CD4-positive, alpha-beta T cell treated with Interleukin-4 for 4 hours (primary cell): ENCODE measurements around the gene UBTF.

Source experiments
- DNase-seq: peaks from one replicate; pipeline ENCODE4 v3.0.0-alpha.2; 2020

The UBTF gene

DNA sequence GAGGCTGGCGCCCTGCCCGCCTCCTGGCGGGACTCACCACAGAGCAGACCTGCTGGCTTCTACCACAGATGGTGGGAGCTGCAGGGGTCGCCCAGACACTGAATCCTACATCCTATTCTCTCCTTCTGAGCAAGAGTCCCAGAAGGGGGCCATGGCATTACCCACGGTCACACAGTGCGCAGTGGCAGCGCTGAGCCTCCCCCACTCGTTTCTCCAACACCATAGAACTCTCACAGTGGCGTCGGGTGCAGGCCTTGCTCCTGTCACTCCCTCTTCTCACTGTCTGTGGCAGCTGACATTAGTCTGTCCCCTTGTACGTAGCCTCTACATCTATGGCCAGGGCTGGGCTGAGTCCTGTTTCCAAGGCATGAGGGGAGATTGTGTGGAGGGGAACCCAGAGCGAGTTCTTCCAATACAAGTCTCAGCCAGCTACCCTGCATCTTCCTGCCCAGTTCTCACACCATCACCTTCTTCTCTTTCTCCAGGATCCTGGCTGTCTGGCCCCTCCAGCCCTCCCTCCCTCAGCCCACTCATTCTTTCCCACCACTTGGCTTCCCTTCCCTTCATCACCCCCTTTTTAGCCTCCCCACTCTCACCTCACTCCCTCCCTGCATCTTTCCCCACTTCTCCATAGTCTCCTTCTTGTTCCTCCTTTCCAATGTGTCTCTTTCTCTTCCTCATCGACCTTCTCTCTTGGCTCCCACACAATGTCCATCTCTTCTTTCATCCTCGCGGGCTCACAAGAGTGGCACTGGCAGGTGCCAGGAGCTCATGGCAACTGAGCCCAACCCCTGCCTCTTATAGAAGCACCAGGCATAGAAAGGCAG lies 5.9 kb downstream of the UBTF start:
- no peak for DNase-seq

DNA sequence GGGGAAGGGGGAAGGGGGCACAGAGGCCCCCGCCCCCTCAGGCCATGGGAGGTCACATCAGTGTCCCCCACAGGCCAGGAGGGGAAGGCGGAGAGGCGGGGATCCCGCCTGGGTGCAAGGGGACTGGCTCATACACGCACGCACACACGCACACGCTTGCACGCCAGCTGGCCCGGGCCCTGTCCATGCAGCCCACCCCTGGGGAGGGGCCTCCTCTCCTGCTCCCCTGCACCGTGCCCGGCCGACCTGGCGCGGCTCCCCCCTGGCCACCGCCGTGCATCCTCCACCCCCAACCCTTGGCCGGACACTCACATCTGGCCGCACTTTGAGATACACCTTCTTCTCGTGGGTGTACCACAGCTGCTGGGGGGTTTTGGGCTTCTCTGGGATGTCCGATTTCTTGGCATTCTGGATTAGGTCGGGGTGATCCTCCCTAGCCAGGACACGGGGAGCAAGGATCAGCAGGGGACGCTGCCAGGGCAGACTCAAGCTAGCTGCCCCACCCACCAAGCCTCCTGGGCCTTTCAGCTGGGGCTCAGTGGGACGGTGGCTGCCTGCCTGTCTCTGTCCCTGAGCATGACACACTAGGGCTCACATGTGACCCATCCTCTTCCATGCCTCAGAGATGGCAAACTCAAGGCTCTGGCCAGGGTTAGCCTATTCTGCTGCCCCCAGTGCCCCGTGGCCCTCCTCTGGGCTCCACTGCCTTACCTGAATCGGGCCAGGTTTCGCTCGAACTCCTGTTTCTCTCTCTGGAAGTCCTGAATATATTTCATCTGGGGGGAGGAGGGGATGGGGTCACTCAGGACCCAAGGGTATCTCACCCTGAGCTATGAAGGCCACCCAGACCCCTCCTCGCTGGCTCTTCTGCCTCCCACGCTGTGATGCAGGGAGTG lies 6.7 kb downstream of the UBTF start:
- no peak for DNase-seq

DNA sequence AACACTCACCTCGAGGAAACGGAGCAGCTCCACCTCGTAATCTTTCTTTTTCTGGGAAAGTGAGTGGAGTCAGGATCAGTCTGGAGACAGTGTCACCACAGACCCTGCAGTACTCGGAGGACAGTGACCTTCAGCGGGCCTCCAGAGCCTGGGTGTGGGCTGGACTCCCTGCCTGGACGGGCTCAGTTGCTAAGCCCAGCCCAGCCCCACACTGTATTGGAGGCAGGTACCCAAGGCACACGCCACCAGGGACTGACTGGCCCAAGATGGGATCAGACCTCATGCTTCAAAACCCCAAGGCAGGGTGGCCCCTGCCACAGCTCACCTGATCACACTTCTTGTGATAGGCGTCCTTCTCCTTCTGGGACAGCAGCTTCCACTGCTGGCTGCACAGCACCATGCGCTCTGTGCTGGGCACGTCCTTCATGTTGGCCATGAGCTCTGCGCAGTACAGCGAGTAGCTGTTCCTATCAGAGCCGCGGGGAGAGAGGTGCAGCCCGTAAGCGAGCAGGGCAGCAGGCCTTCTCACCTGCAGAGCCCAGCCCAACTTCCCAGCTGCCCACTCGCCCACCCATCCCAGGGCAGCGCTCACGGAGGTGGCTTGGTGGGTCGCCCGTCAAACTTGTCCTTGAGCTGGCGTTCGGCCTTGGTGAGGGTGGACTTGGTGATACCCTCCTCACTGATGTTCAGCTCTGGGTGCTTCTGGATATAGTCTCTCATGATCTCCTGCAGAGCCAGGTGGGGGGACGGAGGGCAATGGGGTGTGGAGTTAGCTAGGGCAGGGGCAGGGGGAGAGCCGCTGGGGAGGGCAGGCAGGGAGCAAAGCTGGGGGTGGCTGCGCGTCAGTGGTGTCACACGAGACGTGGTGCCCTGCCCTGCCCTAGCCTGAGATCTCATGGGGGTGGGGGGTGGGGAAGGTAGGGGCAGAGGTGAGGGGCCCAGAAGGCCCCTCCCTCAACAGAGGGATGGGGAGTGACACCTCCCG lies 7.9 kb downstream of the UBTF start:
- DNase-seq = no peak

DNA sequence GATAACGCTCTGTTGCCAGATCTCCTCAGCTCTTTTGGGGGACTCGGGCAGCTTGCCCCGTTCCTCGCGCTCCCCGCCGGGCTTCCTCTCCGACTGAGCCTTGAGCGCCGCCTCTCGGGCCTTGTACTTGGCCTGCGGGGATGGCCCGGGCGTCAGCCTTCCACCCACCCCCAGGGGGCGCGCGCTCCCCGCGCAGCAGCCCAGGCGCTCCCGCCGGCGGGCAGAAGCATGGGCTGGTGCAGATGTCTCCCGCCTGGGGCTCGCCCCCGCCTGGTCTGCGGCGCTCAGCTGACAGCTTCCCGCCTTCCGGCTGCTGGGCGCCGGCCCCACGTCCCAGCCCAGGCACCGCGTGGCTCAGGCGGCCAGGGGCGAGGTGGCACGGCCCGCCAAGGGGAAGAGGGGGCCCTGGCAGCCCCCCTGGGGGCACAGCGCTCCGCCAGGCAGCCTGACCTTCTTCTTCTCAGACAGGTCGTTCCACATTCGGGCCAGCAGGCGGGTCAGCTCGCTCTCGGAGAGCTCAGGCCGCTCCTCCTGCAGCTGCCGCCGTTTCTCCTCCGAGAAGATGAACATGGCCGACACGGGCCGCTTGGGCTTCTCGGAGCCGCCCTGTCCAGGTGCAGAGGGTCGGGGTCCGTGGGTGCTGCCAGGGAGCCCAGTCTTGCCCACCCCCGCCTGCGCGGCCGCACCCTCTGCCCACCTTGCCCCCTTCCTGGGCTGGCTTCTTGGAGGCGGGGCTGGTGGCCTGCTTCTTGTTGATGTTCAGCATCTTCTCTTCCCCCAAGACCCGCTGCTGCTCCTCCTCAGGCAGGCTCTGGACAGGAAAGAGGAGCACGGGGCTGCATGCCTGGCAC lies 8.9 kb downstream of the UBTF start:
- peak; percentile 88 for DNase-seq

DNA sequence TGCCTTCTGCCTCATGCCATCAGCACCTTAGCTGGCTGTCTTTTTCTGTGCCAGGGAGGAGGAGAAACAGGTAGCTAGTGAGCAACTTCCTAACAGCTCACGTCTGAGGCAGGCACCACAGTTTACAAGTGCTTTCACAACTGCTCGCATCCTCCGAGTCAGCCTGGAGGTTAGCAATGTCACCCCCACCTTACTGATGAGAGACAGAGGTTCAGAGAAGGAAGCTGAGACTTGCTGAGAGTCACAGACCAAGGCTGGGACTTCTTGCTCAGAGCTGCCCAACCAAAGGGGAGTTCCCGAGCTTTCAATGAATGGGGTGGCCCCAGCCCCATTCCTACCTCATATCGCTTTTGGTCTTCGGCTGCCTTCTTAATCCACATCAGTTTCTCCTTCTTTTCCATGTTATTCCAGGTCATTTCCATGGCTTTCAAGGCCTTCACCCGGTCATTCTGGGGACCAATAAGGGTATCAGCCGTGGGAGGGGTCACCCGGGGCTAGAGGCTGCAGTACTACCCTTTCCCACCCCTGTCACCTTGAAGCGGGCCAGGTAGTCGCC lies 9.6 kb downstream of the UBTF start:
- DNase-seq = no peak

DNA sequence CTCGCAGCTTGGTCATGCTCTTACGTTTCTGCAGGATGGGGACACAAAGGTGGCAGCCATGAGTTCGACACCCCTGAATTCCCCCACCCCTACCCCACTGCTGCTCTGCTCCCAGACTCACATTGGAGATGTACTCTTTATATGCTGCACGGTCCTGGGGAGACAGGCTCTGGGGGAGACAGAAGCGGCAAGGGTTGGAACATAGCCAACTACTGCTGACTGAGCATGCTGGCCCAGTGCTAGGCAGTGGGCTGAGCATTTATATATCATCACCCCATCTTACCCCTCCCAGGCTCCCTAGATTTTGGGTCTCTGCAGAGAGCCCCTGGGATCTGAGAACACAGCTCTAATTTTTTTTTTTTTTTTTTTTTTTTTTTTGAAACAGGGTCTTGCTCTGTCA lies 11.7 kb downstream of the UBTF start:
- no peak for DNase-seq

DNA sequence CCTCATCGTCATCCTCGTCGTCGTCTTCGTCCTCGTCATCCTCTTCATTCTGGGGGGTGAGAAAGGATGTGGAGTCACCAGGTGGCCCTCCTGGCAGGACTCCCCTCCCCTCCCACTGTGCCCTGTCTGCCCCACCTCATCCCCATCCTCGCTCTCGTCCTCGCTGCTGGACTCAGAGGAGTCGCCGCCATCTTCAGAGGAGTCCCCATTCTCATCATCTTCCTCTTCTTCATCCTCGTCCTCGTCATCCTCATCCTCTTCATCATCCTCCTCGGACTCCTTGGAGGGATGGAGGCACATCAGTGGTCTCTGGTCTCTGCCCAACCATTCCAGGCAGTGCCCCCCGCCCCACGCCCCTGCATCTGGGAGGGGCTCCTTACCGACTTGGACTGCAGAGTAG lies 12.2 kb downstream of the UBTF start:
- no peak for DNase-seq

DNA sequence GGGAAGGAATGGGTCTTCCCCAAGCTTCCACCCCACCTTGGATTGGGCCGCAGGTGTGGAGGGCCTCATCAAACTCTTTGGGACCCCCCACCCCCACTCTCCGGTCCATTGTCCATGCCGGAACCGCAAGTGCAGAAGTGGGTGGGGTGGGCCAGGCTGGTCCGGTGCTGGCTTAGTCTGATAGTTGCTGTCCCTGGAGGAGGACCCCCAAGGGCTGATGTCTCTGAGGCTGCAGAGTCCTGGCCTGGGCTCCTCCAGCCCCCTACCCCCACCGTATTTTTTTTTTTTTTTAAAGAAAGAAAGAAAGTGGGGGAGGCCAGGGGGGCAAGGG lies 12.7 kb downstream of the UBTF start:
- no peak for DNase-seq

DNA sequence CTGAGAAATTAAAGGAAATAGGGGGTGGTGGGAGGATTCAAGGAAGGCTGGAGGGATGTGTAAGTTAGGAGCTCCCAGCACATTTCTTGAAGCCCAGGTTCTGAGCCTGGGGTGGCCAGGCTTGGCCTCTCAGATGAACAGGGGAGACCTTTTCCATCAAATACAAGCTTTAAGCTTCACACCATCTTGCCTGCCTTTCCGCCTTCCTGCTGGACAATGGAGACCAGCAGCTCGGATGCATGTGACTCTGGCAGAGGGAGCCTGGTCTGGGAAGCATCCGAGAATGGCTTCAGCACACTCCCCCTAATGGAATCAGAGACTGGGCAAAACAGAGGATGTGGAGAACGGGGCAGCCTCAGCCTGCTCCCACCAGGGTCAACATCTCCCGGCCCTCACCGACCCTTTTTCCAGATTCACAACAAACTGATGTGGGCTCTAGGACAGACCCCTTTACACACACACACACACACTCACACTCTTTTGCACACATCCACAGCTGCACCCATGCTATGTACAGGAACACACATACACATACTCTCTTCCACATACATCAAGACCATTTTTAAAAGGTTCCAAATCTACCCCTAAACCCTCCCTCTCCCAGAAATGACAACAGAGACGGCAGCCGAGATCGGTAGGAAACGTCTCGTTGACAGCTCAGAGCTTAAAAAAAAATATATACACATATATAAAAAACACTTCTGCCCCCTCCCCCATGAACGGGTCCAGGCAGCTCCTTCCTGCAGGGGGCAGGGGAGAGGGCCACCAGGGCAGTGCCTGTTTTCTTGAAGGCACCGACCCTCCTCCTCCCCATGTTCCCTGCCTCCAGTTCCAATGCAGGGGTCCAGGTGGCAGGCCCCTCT lies 13.3 kb downstream of the UBTF start:
- no peak for DNase-seq

DNA sequence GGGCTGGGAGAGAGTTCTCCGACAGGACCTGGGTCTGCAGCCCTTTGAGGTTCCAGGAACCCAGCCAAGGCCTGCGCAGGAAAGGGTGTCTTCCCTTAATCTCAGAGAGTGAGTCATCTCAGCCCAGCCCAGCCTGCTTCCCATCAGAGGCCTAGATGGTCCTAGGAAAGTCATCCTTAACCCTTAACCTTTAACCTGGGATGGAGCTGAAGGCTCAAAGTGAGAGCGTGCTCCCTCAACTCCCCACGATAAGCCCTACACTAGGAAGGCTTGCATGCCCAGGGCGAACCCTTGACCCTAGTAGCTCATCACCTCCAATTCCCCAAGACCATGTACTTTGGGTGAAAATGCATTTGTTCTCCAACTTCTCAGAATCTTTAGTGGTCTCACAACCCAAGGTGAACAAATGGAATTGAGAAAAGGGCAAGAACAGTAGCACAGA lies 15.0 kb downstream of the UBTF start:
- DNase-seq = no peak

DNA sequence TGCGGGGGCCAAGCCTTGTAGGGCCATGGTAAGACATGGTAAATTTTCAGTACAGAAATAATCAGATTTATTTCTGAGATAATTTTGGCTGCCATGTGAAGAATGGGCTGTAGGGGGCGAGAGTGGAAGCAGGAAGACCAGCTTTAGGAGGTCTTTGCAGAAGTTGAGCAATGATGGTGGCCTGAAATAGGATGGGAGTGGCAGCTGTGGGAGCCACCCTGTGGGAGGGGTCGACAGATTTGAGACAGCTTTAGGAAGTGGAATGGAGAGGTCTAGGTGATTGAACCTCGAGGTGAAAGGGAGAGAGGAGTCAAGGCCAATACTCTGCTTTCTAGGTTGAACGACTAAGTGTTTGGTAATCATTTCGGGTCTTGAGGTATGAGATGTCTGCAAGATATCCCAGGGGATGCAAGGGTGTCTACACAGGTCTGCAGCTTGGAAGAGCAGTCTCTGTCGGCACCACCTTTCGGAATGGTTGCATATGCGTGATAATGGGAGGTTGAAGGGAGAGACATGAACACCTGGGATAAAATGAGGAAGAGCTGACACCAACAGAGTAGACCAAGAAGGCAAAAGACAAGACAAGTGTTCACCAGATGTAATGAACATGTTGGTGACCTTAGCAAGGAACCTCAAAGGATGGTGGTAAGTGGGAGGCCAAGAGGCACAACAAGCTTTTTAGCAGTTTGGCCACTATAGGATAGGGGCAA lies 15.6 kb downstream of the UBTF start:
- DNase-seq = peak; percentile 60

DNA sequence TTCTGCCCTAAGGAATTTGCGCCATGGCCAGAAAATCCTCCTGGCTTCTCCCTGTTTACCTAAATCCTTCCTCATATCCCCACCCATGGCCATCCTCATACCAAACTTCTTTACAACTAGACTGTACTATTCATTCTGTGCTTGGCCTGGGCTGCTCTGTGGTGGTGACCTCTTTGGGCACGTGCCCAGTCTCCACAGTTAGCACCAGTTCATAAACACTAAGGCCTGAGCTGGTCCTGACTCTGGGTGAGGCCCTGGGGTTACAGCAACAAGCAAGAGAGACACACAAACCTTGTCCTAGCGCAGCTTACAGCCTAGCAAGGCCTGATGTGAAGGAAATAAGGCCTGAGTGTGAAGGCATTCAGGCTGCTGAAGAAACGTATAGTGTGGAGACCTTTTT lies 16.7 kb downstream of the UBTF start:
- DNase-seq = no peak

DNA sequence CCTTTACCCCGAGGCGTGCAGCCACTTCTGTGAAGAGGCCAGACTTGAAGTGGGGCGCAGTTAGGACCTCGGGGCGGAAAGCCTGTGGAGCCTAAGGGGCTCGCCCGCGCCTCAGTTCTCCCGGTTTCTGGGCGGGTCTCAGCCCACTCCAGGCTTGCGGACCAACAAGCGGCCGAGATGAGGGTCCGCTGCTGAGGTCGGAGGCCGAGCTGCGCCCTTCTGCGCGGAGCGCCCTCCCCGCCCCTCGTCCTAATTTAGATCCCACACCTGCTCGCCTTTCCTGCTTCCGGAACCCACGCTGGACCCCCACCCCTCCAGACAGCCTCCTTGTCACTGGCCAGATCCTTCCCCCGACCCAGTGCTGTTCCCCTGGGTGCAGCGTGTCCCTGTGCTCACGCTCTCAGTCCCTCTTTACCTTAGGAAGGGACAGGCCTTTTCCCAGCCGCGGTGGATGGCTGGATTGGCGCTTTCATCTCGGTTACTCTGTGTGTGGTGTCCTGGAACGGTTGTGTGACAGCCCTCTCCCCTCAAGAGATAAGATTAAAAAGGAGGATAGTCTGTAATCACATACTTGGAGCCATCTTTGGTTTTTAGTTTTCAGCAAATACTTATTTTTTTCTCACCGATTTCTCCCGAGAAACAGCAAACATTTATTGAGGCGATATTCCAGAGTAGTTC lies 18.9 kb downstream of the UBTF start:
- DNase-seq = no peak

DNA sequence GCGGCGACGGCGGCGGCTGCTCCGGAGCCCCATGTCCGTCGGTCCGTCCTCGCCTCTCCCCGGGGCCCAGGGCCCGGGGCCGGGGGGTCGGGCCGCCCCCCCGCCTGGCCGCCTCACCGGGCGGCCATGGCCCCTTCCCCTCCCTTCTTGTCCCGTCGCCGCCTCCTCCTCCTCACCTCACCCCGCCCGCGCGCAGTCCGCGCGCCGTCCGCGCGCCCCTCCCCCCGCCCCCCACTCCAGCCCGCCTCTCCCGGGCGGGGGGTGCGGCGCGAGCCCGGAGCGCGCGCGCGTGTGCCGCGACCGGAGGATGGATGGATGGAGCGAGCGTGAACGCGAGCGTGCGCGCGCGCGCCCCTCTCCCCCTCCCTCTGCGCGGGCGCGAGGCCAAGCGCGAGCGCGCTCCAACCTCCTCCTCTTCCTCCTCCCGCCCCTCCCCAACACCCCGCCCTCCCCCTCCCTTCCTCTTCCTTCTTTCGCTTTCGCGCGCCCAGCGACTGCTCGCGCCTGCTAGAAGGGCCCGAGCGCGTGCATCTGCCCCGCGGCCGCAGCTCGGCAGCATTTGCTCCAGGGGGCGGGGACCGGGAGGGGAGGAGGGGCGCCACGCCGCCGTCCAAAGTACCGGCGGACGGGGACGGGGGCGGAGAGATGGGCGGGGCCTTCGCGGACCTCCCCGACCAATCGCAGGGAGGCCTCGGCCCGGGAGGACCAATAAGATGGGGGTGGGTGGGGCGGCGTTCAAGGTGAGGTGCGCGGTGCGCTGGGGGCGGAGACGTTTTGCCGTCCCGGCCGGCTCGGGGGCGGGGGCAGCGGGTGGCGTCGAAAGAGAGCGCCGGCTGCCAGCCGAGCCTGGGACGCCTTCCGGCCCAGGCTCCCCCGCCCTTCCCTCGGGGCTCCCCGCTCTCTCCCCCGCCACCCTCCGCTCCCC lies 19.7 kb downstream of the UBTF start, which contains the start of gene ATXN7L3:
Gene ATXN7L3, minus strand, starts transcription at position 332 of the 925 bp plus-strand sequence. CDS start 1,814 bp downstream, outside the sequence.
- peak; percentile 99 for DNase-seq

DNA sequence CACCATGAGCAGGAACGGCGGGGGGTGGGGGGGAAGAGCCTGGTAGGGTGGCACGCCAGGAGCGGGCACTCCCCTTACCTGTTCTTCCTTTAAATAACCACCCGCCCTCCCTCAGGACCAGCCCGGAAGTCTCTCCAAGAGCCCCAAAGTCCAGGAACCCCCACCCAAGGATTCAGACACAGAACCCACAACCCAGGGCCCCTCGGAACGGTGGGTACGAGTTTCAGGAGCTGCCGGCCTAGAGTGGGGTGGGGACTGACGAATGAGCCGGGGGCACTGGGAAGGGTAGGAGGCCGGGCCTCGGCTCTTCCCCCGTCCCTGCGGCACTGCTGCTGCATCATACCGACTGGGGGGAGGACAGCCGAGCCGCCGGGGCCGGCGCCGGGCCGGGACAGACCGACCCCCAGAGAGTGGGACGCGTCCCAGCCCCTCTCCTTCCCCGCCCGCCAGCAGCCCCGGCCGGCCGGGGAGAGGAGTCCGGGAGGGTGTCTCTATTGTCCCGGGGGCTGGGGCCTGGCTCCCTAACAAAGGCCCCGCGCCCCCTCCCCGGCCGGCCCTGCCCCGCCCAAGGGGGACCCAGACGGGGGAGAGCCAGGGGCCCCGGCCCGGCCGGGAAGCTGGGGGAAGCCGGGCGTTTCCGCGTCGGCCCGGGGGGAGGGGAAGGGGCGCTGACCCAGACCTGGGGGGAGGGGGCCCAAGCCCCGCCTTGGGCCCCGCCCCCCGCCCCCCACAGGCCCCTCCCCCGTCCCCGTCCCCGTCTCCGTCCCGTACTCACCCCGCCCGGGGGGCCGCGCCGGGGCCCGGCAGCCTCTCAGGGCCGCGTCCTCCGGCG lies 20.5 kb downstream of the UBTF start:
- DNase-seq = peak; percentile 44

DNA sequence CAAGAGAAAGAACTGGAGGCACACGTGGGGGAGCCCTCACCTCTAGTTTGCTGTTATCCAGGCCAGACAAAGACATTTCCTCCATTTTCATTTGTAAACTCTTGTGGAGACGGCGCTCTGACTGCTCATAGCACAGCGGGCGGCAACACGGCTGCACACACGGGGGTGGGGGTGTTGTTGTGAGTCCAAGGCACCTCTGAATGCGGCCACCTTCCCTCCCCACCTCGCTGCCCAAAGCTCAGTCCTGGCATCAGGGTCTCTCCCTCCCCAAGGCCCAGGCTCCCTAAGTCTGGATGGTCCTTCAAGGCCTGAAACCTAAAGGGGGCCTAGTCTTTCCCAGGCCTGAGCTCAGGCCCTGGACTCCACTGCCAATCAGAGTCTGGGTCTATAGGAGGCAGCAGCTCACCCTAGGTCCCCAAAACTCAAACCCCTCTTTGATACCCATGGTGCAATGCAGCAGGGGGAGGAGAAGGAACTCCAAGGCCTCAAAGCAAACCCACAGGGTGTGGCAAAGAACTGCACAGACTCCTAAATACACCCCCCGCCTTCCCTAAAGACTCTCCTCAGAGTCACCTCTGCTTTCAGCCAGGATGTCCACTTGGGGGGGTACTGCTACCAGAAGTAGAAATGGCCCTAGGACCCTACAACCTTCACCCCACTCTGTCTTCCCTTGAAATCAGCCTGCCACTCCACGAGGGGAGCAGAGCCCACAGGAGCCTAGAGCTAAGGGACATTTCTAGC lies 21.3 kb downstream of the UBTF start:
- peak; percentile 82 for DNase-seq
